ENCODE results near the gene SV2B. TPM values are rescaled to one million over a fixed set of nuclear protein-coding genes. Genes with fewer than 3 reads are reported as not detected.
"Not testable (repeated sequence)": the region's sequence is repeated elsewhere in the genome, so short reads cannot be mapped to it uniquely, and the experiment has no call there.

Gene SV2B
- total and polyA plus RNA-seq, 8 donors: 0.06 to 1.7 (median 0.23) TPM; not detected in 3

DNA sequence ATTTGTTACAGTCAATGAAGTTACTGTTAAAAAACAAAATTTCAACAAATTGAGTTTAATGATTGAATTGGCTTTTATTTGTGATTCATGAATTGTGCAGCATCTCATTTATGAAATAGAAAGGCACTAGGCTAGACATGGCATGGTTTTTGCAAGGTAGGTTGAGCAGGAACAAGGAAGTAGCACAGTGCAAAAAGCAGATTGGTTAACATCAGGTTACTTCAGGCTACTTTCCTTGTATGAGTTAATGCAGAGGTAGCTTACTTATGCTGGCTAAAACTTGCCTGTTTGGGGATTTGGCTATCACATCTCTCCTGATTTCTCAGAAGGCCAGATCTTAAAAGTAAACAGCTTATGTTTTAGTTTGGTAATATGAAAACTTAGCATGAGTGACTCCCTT lies 23.0 kb upstream of the SV2B start:
- intact Hi-C loops (cut with DNase I; ENCODE audit: low total_unique reads): no loop called here
- no peak for TF ChIP-seq EP300 (IDR thresholded peaks at IDR 0.05)
- no peak for TF ChIP-seq POLR2AphosphoS5 (IDR thresholded peaks at IDR 0.05)
- TF ChIP-seq, protein P1, sequence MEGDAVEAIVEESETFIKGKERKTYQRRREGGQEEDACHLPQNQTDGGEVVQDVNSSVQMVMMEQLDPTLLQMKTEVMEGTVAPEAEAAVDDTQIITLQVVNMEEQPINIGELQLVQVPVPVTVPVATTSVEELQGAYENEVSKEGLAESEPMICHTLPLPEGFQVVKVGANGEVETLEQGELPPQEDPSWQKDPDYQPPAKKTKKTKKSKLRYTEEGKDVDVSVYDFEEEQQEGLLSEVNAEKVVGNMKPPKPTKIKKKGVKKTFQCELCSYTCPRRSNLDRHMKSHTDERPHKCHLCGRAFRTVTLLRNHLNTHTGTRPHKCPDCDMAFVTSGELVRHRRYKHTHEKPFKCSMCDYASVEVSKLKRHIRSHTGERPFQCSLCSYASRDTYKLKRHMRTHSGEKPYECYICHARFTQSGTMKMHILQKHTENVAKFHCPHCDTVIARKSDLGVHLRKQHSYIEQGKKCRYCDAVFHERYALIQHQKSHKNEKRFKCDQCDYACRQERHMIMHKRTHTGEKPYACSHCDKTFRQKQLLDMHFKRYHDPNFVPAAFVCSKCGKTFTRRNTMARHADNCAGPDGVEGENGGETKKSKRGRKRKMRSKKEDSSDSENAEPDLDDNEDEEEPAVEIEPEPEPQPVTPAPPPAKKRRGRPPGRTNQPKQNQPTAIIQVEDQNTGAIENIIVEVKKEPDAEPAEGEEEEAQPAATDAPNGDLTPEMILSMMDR (IDR thresholded peaks at IDR 0.05): no peak
- no peak for TF ChIP-seq POLR2A (IDR thresholded peaks at IDR 0.05)

DNA sequence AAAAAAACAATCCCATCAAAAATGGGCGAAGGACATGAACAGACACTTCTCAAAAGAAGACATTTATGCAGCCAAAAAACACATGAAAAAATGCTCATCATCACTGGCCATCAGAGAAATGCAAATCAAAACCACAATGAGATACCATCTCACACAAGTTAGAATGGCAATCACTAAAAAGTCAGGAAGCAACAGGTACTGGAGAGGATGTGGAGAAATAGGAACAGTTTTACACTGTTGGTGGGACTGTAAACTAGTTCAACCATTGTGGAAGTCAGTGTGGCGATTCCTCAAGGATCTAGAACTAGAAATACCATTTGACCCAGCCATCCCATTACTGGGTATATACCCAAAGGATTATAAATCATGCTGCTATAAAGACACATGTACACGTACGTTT lies 6.2 kb upstream of the SV2B start:
- H3K4me3 ChIP-seq; H3K27ac ChIP-seq; DNase-seq; H3K4me1 ChIP-seq; intact Hi-C loops (cut with DNase I; ENCODE audit: low total_unique reads); H3K36me3 ChIP-seq: not testable (repeated sequence)
- 88 to 95% (median 92%) methylated on average over 3 to 4 of the region's 4 CpGs for WGBS, 5 donors
- H3K27me3 ChIP-seq: peaks cover 0 to 45% (median 18%) of the 10 kb centered on the region in 3 donors
- H3K9me3 ChIP-seq: peaks cover 0 to 14% (median 0%) of the 10 kb centered on the region in 4 donors

More for the DNA sequence above, 23.0 kb upstream of the SV2B start:
- H3K4me1 ChIP-seq: no peaks in the 10 kb centered on the region
- no peaks in the 10 kb centered on the region for H3K27me3 ChIP-seq
- H3K4me3 ChIP-seq: no peak overlapping the region
- H3K36me3 ChIP-seq: no peaks in the 10 kb centered on the region
- H3K27ac ChIP-seq: no peak overlapping the region
- peaks cover 0 to 21% (median 15%) of the 10 kb centered on the region in 4 donors for H3K9me3 ChIP-seq
- DNase-seq: no peak

DNA sequence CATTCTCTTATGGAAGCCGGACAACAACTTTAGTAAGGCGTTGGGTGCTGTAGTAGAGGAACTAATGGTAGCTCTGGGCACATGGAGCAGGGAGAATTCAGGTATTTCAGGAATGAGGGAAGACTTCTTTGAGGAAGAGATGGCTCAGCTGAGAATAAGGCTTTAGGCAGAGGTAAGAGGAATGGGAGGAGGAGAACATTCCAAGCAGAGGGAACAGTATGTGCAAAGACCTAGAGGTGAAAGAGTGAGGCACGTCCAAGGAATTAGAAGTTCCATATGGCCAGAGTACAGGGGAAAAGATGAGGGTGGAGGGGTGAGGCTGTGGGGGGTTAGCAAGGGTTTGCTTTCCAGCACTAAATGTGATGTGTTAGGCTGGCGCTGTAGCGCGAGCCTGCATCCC lies 1.6 kb upstream of the SV2B start:
- 88 to 96% (median 92%) methylated on average over 6 of the region's 6 CpGs for WGBS, 5 donors
- no peak overlapping the region for H3K27ac ChIP-seq
- peaks cover 0 to 83% (median 49%) of the 10 kb centered on the region in 3 donors for H3K27me3 ChIP-seq
- H3K9me3 ChIP-seq: peaks cover 0 to 11% (median 0%) of the 10 kb centered on the region in 4 donors
- TF ChIP-seq POLR2A (IDR thresholded peaks at IDR 0.05) (no peak), EP300 (IDR thresholded peaks at IDR 0.05) (no peak), POLR2AphosphoS5 (IDR thresholded peaks at IDR 0.05) (no peak)
- TF ChIP-seq, protein P1 (IDR thresholded peaks at IDR 0.05): no peak
- DNase-seq: no peak
- H3K36me3 ChIP-seq: no peaks in the 10 kb centered on the region
- H3K4me1 ChIP-seq: peaks cover 11 to 22% (median 21%) of the 10 kb centered on the region in 4 donors
- intact Hi-C loops (cut with DNase I; ENCODE audit: low total_unique reads): no loop called here
- H3K4me3 ChIP-seq: no peak overlapping the region

DNA sequence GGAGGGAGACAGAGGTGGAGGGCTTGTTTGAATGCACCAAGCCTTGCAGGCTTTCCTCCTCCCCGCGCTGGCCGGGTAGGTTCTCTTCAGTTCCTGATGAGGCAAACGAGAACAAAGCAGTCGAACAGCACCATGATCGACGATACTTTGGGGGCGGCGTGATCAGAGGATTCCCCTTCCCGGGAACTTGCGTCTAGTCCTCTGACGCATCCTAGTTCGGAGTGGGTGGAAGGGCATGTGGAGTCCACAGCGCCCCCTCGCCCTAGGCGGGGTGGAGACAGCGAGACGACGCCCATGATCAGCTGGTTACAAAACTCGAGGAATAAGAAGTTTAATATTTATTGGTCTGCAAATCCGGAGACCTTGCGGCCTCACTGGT lies 452 bp upstream of the SV2B start:
- TF ChIP-seq EP300 (IDR thresholded peaks at IDR 0.05) (no peak), POLR2A (IDR thresholded peaks at IDR 0.05) (no peak), POLR2AphosphoS5 (IDR thresholded peaks at IDR 0.05) (no peak)
- TF ChIP-seq, protein P1 (IDR thresholded peaks at IDR 0.05): no peak
- peaks cover 0 to 9% (median 0%) of the 10 kb centered on the region in 4 donors for H3K9me3 ChIP-seq
- peaks cover 11 to 22% (median 21%) of the 10 kb centered on the region in 4 donors for H3K4me1 ChIP-seq
- H3K36me3 ChIP-seq: no peaks in the 10 kb centered on the region
- 1 to 3% (median 3%) methylated on average over 22 of the region's 22 CpGs for WGBS, 5 donors
- peak overlapping the region in 1 of 5 donors; percentile 7 for H3K27ac ChIP-seq
- peaks cover 0 to 95% (median 53%) of the 10 kb centered on the region in 3 donors for H3K27me3 ChIP-seq
- intact Hi-C loops (cut with DNase I; ENCODE audit: low total_unique reads): no loop called here
- peak in 1 of 2 donors; percentile 79 for DNase-seq
- peak overlapping the region; percentile 43 to 56 (median 48) for H3K4me3 ChIP-seq

DNA sequence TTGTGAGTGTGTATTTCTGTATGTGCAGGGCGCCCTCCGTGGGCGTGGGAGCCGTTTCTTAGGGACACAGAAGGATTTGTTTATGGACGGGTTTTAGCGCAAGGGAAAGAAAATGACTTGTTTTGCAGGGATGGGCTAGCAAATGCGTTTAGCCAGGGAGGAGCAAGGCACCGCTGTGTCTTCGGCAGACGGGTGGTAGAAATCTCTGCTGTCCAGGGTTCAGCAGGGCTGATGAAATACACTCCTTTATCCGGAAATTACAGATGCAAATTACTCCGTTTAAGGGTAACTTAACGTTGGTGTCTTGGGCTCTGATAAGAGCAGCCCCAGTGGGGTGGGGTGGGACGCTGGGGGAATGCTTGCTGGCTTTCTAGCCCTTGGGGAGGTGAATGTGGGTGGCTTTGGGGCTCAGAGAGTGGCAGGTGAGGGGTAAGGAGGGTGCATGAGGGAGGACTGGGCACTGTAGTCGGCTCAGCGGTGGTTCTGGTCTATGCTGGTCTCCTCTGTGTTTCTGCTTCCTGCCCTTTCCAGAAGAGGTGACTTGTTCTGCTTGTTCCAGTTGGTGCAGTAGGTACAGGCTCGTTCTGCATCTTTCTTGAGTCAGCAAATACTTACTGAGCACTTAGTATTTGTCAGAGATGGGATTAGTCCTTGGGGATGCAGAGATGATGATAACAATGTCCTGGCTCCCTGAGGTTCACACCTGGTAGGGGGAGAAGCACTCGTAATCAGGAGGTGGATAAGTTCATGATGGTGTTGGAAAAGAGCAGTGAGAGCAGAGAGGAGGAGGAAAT lies 954 bp downstream of the SV2B start:
- peak in 1 of 2 donors; percentile 40 for DNase-seq
- Histone ChIP-seq H3K4me3 (peak overlapping the region; percentile 43 to 56 (median 48)), H3K4me1 (peaks cover 11 to 22% (median 21%) of the 10 kb centered on the region in 4 donors), H3K27ac (no peak overlapping the region), H3K27me3 (peaks cover 0 to 95% (median 53%) of the 10 kb centered on the region in 3 donors), H3K9me3 (no peaks in the 10 kb centered on the region), H3K36me3 (no peaks in the 10 kb centered on the region)
- intact Hi-C loops (cut with DNase I; ENCODE audit: low total_unique reads): no loop called here
- WGBS, 5 donors: 8 to 13% (median 10%) methylated on average over 18 of the region's 18 CpGs
- no peak for TF ChIP-seq POLR2A (IDR thresholded peaks at IDR 0.05)
- no peak for TF ChIP-seq EP300 (IDR thresholded peaks at IDR 0.05)
- no peak for TF ChIP-seq POLR2AphosphoS5 (IDR thresholded peaks at IDR 0.05)
- TF ChIP-seq, protein P1 (IDR thresholded peaks at IDR 0.05): no peak

All from stomach (tissue), 9 donors.